GM19324 (cell line): Measurements from ENCODE around the gene ARHGEF7.
"Not testable (repeated sequence)": the region's sequence is repeated elsewhere in the genome, so short reads cannot be mapped to it uniquely, and the experiment has no call there.

ENCODE experiments used
- ATAC-seq: cut with Tn5 transposase; IDR thresholded peaks from one replicate; pipeline ENCODE4 v1.9.1; 2021; ENCODE audit warnings: mild to moderate bottlenecking, moderate library complexity; ENCODE audit not compliant: unreplicated experiment, low FRiP score

ARHGEF7 gene

DNA sequence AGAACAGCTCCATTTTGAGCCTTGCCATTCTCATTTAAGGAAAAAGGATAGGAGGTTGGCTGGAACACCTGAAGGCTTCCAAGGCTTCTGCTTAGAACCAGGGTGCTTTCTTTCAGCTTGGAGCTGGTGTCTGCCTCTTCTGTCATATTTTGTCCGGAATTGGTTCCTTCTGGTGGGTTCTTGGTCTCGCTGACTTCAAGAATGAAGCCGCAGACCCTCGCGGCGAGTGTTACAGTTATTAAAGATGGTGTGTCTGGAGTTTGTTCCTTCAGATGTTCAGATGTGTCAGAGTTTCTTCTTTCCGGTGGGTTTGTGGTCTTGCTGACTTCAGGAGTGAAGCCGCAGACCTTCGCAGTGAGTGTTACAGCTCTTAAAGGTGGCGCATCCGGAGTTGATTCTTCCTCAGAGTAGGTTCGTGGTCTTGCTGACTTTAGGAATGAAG lies 74.0 kb downstream of the ARHGEF7 start:
- not testable (repeated sequence) for ATAC-seq

DNA sequence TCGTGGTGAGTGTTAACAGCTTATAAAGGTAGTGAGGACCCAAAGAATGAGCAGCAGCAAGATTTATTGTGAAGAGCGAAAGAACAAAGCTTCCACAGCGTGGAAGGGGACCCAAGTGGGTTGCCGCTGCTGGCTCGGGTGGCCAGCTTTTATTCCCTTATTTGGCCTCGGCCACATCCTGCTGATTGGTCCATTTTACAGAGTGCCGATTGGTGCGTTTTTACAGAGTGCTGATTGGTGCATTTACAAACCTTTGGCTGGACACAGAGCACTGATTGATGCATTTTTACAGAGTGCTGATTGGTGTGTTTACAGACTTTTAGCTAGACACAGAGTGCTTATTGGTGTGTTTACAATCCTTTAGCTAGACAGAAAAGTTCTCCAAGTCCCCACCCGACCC lies 74.4 kb downstream of the ARHGEF7 start:
- not testable (repeated sequence) for ATAC-seq

DNA sequence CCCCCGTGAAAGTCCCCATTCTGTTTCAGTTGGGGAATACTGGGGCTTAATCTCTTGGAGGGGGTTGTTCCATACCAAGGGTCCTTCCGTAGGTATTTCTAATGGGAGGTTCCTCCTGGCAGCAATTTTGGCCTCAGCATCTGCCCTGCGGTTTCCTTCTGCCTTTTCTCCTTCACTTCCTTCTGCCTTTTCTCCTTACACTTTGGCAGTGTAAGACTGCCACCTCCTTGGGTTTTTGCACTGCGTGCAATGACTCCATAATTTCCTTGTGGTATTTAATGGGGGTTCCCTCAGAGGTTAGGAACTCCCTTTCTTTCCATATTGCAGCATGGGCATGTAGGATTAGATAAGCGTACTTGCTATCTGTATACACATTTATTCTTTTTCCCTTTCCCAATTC lies 78.1 kb downstream of the ARHGEF7 start:
- ATAC-seq = not testable (repeated sequence)

DNA sequence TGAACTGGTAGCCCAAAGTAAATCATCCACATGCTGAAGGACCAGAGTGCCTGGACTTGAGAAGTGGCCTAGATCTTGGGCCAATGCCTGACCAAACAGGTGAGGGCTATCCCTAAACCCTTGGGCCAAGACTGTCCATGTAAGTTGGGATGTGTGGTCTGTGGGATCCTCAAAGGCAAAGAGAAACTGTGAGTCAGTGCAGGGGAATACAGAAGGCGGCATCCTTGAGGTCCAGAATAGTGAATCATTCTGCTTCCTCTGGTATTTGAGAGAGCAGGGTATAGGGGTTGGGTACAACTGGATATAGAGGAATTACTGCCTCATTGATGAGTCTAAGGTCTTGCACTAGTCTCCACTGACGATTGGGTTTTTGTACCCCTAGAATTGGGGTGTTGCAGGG lies 79.5 kb downstream of the ARHGEF7 start:
- ATAC-seq = not testable (repeated sequence)

DNA sequence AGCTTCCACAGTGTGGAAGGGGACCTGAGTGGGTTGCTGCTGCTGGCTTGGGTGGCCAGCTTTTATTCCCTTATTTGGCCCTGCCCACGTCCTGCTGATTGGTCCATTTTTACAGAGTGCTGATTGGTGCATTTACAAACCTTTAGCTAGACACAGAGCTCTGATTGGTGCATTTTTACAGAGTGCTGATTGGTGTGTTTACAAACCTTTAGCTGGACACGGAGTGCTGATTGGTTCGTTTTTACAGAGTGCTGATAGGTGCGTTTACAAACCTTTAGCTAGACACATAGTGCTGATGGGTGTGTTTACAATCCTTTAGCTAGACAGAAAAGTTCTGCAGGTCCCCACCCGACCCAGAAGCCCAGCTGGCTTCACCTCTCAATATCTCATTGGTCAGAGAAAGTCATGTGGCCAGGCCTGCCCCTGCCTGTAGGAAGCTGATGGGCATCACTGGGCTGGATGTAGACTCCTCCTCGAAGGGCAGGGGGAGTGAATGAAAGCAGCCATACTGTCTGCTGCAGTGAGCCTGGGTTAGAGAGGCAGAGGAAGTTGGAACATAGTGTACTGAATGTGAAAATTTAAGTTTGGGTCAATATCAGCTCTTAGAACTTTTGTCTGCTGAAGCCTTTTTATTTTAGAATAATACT lies 83.7 kb downstream of the ARHGEF7 start:
- not testable (repeated sequence) for ATAC-seq

DNA sequence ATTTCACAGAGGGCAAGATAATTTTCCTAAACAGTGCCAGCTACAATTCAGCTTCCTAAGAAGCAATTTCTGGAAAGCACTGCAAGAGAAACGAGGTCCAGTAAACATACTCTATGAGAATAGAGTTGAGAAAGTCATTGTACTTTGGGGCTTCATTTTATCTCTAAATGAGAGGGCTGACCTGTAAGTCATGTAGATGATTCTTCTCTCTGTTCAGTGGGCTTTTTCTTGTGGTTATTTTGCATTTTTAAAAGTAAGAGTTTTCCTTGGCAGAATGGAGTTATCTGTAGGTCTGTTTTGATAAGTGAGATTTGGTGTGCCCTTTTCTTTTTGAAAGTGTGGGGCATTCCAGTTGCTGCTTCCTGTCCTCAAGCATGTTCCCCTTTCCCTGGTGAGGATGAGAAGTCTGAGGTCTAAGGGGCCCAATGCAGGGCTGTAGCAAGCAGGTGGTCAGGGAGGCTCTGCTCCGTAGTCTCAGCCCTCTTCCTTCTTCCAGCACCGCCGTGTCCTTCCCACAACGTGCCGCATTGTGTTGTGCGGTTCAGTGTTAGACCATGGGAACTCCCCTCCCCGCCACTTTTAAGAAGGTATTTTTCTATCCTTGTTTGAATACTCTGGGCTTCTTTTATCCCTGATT lies 86.3 kb downstream of the ARHGEF7 start:
- ATAC-seq = no peak

DNA sequence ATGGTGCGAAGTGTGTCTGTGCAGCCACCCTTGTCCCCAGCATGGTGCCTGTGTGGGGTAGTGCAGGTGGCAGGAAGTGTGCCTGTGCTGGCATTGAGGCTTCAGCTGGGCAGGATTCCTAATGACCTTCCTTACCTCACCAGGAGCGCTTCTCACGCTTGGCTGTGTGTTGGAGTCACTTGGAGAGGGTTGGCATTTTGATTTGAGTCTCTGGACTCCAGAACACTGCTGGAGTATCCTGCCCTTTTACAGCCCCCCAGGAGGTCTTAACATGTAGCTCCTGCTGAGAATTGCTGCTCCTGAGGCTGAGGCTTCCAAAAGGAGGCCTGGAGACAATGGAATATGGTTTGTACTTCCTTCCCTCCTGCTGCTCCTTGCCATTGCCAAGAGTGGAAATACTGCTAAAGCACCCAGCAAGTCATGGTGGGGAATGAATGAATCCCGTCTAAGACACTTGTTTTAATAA lies 87.1 kb downstream of the ARHGEF7 start:
- no peak for ATAC-seq

DNA sequence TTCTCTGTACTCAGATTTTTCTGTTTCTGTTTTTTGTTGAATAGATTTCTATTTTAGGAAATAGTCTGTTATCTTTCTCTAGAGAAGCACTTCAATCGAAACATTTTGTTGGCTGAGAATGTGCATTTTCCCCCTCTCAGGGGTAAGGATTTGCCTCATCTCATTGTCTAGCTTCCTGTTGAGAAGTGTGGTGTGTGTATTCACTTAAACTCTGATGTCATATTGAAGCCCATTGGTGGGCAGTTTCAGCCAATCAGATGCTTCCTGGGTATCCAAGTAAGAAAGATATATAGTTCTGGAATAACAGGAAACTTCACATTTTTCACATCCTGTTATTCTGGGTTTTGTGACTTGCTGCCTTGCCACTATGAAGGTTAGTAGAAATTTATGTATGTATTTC lies 87.6 kb downstream of the ARHGEF7 start:
- no peak for ATAC-seq

DNA sequence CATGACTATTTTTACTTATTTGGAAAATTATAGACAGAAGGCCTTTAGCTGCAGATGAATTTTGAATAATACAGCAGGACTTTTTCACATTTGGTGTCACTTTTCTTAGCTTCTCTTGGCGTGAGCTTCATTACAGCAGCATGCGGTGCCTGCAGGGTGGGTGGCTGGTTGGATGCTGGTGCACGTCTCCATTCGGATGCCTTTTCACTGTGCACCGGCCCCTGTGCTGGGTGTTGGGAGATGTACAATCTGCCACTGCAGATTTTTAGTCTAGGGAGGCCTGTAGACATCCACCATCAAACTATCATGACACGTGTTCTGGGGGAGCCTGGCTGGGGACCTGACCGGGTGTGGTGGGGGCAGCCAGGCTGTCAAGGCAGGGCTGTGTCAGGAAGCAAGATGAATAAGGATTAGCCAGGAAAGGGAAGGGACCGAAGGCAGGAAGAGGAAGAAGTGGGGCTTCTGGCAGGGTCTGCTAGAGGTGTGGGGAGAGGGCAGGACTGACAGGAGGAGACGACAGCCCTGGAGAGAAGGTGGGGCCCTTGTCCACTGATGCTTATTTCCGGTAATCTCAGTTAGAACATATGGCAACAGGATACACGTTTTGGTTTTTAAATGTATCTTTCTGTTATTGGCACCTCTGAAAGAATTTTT lies 88.8 kb downstream of the ARHGEF7 start:
- ATAC-seq = no peak

DNA sequence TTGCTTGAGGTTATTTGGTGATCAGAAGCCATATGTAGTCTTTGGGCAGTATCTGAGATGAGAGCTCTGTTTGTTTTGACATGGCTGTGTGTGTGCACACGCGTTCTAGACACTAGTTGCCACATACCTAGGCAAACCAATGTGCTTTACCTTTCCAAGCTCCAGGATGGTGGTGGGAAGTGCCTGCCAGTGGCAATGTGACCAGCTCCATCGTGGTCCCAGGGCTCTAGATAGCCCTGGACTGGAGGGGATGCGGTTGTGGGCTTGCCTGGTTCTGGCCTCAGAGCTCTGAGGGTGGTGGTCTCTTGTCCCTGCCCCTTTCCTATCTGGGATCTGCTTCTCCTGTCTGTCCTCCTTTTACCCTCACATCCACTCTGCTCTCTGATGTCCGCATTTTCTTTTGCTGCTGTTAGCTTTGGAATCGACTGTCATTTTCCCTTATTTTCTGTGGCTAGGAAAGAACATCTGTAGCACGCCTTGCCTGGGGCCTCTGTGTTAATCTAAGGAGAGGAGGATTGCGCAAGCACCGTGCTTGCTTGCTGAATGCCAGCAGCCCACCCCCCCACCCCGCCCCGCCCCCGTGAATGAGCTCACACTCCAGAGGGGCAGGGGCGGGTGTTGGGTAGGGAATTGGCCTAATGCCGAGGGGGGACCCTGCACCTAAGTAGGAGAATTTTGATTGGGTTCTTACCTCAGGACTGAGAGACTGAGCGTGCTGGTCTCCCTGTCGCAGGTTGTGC lies 89.5 kb downstream of the ARHGEF7 start:
- ATAC-seq = no peak

DNA sequence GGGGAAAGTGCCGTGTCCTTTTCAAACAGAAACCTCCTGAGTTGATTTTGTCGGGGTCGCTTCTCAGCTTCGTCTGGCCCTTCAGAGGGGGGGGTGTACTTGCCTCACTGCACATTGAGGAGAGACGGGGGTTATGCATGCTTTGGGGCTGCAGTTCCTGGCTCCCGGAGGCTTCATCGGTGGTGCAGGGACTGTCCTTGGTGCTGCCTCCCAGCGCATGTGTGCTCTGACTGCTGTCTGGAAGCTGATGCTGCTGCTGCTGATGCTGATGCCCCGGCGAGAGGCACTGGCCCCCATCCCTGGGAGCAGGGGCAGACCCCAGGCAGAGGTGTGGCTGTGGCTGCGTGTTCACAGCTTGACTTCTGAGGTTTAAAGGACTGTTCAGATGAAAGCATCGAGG lies 91.0 kb downstream of the ARHGEF7 start:
- no peak for ATAC-seq

DNA sequence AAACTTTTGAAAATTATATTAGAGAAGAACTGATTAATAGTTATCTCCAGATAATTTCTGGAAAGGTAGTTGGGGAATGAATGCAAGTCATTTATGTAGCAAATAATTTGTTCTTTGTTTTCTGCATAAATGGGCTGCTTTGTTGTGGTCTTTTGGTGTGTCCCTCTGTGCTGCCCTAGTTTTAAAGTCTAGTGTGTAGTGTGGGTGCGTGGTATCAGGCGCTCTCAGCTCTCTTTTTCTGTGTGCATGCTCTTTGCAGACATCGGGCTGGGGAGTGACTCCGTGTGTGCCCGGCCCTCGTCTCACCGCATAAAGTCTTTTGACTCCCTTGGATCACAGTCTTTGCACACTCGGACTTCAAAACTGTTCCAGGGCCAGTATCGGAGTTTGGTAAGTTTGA lies 94.5 kb downstream of the ARHGEF7 start:
- ATAC-seq = no peak

DNA sequence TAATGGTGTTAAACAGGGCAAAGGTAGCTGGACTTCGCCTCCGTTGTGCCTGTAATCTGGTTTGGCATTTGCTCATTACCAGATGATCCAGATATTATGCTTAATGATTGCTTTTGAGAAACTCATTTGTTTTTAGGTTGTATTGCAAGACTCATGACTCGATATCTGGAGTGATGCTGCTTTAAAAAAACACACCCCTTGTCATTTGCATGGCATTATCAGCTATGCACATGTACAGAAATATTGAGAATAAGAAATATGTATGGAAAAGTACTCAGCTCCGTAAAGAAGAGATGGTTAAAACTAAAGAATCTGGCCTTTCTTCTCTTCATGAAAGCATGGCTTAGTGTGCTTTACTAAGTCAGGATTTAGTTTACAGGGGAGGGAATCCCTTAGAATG lies 95.0 kb downstream of the ARHGEF7 start:
- no peak for ATAC-seq

DNA sequence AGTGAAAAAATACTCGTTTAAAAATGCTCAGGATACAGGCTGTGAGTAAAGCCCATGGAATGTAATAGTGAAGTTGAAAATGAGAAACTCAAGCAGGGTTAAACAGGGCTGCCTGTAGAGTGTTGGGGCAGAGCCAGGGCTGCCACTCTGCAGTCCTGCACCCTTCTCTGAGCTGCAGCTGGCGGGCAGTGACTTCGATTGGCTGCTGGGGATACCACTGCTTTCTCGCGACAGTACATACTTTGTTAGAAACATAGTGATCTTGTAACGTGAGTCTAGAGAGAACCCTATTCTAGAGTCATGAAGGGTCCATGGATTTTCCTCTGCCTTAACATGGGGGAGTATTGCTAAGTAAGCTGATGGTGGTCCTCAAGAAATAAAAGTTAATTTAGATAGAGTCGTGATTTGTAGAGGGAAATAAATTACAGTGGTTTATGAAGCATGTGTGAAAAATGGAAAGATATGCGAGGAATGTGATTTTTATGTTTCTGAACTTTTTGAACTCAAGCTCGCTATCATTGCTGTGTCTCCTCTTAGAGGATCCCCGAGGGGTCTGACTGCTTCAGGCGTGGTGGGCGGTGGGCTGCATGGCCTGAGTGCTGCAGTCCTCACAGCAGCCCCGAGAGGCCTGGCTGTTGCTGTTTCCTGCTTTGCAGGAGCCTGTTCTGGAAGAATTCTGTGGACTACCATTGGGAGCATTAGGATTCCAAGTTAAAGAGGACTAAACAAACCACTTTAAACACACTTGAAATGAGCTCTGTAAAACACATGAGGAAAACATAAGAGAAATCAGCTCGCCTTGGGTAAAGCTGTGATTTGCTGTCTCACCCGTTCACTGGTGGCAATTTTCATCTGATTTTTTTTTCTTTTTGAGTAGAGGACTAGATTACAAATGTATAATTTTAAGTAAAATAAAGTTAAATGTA lies 95.7 kb downstream of the ARHGEF7 start:
- ATAC-seq = no peak

DNA sequence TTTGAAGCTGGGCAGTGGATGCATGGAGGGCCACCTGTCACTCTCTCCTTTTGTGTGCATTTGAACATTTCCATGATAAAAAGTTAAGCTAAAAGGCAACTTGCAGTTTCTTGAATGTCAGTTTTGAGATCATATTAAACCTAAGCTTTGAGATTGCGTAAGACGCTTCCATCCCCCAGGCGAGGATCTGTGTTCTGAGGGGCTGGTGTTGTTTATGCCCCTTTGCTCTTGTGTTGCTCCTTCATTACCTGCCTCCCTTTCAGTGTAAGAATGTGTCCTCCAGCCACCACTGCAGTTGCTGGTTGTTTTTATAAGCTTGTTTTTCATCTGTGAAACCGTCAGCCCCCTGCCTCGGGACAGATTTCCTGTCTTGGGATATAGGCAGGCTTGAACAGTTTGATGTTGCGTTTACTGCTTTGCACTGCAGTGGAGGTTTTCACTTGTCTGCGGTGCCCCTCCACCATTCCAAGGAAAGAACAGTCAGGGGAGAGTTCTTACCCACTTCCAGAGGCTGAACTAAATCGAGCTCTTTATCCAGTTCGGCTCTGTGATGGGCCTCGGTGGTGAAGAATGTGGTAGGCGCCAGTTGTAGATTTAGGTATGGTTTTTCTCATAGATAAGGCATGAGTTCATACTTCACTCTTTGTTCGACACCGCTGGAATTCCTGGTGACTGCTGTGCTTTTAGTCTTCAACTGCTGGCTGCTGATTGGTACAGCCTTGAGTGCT lies 96.8 kb downstream of the ARHGEF7 start:
- ATAC-seq = no peak

DNA sequence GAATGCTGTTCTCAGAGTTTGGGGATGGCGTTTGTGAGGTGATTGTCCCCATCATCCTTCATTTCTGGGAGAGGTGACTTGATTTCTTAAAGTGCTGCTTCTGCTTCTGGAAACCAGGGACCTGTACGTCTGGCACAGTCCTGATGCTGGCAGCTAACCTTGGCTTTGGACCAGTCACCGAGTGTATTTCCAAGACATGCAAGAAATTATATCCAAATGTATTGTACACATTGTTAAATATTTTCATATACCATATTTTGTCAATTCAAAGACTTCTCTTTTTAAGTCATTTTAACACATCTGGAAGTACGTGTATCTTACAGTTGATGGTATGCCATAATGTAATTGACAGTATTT lies 97.4 kb downstream of the ARHGEF7 start:
- no peak for ATAC-seq

DNA sequence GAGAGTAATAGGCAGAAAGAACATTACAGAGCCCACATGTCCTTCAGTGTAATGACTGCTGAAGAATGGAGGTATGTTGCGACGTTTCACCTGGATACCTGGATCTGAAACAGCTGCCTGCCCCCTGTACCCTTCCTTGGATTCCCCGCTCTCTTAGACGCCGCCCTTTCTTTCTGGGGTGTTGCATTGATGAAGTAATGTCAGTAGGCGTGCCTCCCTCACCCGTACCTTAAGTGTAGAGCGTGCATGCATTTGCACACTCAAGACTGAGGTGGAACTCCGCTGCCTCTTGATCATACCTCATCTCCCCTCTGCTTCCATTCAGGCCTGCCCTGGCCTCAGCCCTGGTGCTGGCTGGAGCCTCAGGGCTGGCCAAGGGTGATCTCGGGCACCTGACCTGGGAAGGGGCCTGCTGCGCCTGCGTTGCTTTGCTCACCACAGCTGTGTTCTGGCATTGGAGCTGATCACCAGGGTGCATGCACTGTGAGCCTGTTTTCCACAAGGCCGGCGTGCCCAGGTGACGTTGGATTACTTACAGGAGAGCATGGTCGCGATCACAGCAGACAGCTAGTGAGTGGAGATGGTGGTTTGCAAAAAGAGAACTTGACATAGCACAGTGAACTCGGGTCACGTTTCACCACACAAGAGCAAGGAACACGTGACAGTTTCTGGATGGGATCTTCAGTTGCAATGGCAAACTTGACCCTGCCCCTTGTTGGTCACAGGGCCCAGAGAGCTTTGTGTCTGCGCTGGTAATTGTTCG lies 99.0 kb downstream of the ARHGEF7 start:
- no peak for ATAC-seq

DNA sequence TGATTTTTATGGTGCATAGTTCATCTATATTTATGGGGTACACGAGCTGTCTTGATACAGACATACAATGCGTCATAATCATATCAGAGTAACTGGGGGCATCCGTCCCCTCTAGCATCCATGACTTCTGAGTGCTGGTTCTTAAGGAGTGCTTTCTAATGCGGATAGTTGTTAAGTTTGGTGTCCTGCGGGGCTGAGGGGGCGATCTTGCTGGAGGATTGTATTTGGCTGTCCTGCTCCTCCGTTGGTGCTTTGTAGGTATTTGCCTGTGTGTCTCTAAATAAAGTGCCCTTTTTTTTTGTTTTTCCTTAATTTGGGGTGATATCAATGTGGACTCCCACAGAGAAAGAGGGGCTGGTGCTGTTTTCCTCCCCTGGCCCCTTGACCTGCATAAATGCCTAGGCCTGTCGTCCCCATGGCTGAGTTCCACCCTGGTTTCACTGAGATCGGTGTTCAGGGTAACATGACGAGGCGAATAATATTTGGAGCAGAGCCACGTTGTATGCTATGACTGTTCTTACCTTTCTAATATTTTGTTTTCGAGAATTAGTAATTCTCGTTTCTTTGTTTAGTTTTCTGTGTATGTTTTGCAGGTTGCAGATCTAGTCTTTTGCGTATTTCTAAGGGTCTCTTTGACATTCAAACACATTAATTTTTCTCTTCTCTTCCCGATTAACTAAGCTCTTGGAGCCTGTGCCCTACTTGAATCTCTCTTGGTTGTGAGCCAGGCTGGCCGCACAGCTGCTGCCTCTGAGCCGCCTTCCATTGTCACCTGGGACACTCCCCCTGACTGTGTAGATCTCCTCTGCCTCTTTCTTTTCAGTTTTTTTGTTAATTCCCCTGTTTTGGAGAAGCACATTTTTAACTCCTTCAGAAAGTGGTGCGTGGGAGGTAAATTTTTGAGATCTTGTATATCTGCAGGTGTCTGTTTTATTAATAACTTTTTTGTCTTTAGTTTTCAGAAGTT lies 100.3 kb downstream of the ARHGEF7 start:
- no peak for ATAC-seq
